GM12892 (cell line): ENCODE data around the gene SSBP1.

Experiments
- POLR2A ChIP-seq: IDR thresholded peaks from 2 replicates; pipeline ENCODE4 v1.6.1; 2011; ENCODE audit warnings: low read depth, low read length, control low read depth
- POLR2AphosphoS5 ChIP-seq: IDR thresholded peaks from 2 replicates; pipeline ENCODE4 v1.6.1; 2011; ENCODE audit warnings: low read depth, low read length, control low read depth
- TAF1 ChIP-seq: IDR thresholded peaks from 2 replicates; pipeline ENCODE4 v1.6.1; 2011; ENCODE audit warnings: low read depth, mild to moderate bottlenecking, control low read depth, low read length, borderline replicate concordance

- no peak for TF ChIP-seq POLR2AphosphoS5
- no peak for TF ChIP-seq POLR2A
- TF ChIP-seq TAF1, result no peak
Measured at GRCh38 chr7:141700296-141700847, 37.8 kb upstream of the SSBP1 start.
